Neural crest cell (in vitro differentiated cells): ENCODE data around the gene RASA3. TPM values are rescaled to one million over a fixed set of nuclear protein-coding genes. Genes with fewer than 3 reads are reported as not detected.
A peak's percentile ranks its signal among the peaks of the same experiment; 100 is the strongest.

Source experiments
- DNase-seq: peaks from one replicate; pipeline ENCODE4 v3.0.0; 2021; ENCODE audit warnings: low read depth, mixed read lengths, low spot score
- H3K27ac Mint-ChIP-seq: one replicate; pipeline ENCODE4 v1.8.0; 2021; ENCODE audit warnings: mild to moderate bottlenecking, mixed read lengths; ENCODE audit not compliant: unreplicated experiment
- H3K27me3 Mint-ChIP-seq: 2 replicates; pipeline ENCODE4 v1.8.0; 2021; ENCODE audit warnings: low read depth, mild to moderate bottlenecking, mixed read lengths
- H3K36me3 Mint-ChIP-seq: 2 replicates; pipeline ENCODE4 v1.8.0; 2021; ENCODE audit warnings: low read depth, mild to moderate bottlenecking, mixed read lengths
- H3K4me1 Mint-ChIP-seq: 2 replicates; pipeline ENCODE4 v1.8.0; 2021; ENCODE audit warnings: mixed read lengths
- H3K4me3 Mint-ChIP-seq: one replicate; pipeline ENCODE4 v1.8.0; 2021; ENCODE audit warnings: mild to moderate bottlenecking, mixed read lengths
- H3K9me3 Mint-ChIP-seq: 2 replicates; pipeline ENCODE4 v1.8.0; 2021; ENCODE audit warnings: mixed read lengths
- total RNA-seq: library from RNA; stranded (reverse); gene quantifications from 2 replicates; pipeline ENCODE4 v1.2.1, GENCODE V29; 2021
- TF ChIP-seq, protein P1 (sequence below): fragments of 200-600 bp; sonication (generic); conservative IDR thresholded peaks from 2 replicates; pipeline ENCODE4 v1.5.0; 2021; ENCODE audit warnings: antibody characterized with exemption, mild to moderate bottlenecking

The RASA3 gene
- total RNA-seq, 1 donor from 2014 or later: 29.5 TPM

- no peak overlapping the region for H3K27ac Mint-ChIP-seq
- H3K4me3 Mint-ChIP-seq: no peak overlapping the region
- no peaks in the 10 kb centered on the region for H3K27me3 Mint-ChIP-seq
- H3K9me3 Mint-ChIP-seq: no peaks in the 10 kb centered on the region
- no peak for DNase-seq
- H3K36me3 Mint-ChIP-seq: peaks cover 19% of the 10 kb centered on the region
- TF ChIP-seq, protein P1, sequence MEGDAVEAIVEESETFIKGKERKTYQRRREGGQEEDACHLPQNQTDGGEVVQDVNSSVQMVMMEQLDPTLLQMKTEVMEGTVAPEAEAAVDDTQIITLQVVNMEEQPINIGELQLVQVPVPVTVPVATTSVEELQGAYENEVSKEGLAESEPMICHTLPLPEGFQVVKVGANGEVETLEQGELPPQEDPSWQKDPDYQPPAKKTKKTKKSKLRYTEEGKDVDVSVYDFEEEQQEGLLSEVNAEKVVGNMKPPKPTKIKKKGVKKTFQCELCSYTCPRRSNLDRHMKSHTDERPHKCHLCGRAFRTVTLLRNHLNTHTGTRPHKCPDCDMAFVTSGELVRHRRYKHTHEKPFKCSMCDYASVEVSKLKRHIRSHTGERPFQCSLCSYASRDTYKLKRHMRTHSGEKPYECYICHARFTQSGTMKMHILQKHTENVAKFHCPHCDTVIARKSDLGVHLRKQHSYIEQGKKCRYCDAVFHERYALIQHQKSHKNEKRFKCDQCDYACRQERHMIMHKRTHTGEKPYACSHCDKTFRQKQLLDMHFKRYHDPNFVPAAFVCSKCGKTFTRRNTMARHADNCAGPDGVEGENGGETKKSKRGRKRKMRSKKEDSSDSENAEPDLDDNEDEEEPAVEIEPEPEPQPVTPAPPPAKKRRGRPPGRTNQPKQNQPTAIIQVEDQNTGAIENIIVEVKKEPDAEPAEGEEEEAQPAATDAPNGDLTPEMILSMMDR: no peak
- peaks cover 54% of the 10 kb centered on the region for H3K4me1 Mint-ChIP-seq
These were observed 52.6 kb downstream of the RASA3 start for GRCh38 chr13:114079601-114080536.

GRCh38 chr13:114078461-114079451, 53.7 kb downstream of the RASA3 start:
- DNase-seq: no peak
- Mint-ChIP-seq H3K4me1 (peaks cover 65% of the 10 kb centered on the region), H3K27ac (peak overlapping the region; percentile 95), H3K36me3 (peaks cover 22% of the 10 kb centered on the region), H3K9me3 (no peaks in the 10 kb centered on the region), H3K4me3 (no peak overlapping the region), H3K27me3 (peaks cover 2% of the 10 kb centered on the region)
- TF ChIP-seq, protein P1: no peak

- TF ChIP-seq, protein P1: no peak
- peaks cover 2% of the 10 kb centered on the region for H3K27me3 Mint-ChIP-seq
- peaks cover 68% of the 10 kb centered on the region for H3K4me1 Mint-ChIP-seq
- peak overlapping the region; percentile 95 for H3K27ac Mint-ChIP-seq
- H3K36me3 Mint-ChIP-seq: peaks cover 20% of the 10 kb centered on the region
- peak overlapping the region; percentile 76 for H3K4me3 Mint-ChIP-seq
- no peaks in the 10 kb centered on the region for H3K9me3 Mint-ChIP-seq
- DNase-seq: no peak
These were observed 54.5 kb downstream of the RASA3 start for GRCh38 chr13:114077933-114078325.

- peaks cover 68% of the 10 kb centered on the region for H3K4me1 Mint-ChIP-seq
- peaks cover 2% of the 10 kb centered on the region for H3K27me3 Mint-ChIP-seq
- H3K36me3 Mint-ChIP-seq: peaks cover 18% of the 10 kb centered on the region
- no peaks in the 10 kb centered on the region for H3K9me3 Mint-ChIP-seq
- H3K4me3 Mint-ChIP-seq: peak overlapping the region; percentile 76
- DNase-seq: no peak
- peak overlapping the region; percentile 95 for H3K27ac Mint-ChIP-seq
- TF ChIP-seq, protein P1: no peak
These were observed 55.1 kb downstream of the RASA3 start for GRCh38 chr13:114077099-114077932.
